Jurkat, Clone E6-1 (cell line): ENCODE data around the gene LILRA6.
A peak's percentile ranks its signal among the peaks of the same experiment; 100 is the strongest.
"Not testable (repeated sequence)": the region's sequence is repeated elsewhere in the genome, so short reads cannot be mapped to it uniquely, and the experiment has no call there.

Experiments used
- DNase-seq: peaks from one replicate; pipeline ENCODE4 v3.0.0-alpha.2; 2011; ENCODE audit warnings: low read depth, low spot score
- H3K4me3 ChIP-seq: 2 replicates; pipeline ENCODE4 v1.5.1; 2011; ENCODE audit warnings: mild to moderate bottlenecking, low read length, control low read depth, moderate library complexity

Gene LILRA6

DNA sequence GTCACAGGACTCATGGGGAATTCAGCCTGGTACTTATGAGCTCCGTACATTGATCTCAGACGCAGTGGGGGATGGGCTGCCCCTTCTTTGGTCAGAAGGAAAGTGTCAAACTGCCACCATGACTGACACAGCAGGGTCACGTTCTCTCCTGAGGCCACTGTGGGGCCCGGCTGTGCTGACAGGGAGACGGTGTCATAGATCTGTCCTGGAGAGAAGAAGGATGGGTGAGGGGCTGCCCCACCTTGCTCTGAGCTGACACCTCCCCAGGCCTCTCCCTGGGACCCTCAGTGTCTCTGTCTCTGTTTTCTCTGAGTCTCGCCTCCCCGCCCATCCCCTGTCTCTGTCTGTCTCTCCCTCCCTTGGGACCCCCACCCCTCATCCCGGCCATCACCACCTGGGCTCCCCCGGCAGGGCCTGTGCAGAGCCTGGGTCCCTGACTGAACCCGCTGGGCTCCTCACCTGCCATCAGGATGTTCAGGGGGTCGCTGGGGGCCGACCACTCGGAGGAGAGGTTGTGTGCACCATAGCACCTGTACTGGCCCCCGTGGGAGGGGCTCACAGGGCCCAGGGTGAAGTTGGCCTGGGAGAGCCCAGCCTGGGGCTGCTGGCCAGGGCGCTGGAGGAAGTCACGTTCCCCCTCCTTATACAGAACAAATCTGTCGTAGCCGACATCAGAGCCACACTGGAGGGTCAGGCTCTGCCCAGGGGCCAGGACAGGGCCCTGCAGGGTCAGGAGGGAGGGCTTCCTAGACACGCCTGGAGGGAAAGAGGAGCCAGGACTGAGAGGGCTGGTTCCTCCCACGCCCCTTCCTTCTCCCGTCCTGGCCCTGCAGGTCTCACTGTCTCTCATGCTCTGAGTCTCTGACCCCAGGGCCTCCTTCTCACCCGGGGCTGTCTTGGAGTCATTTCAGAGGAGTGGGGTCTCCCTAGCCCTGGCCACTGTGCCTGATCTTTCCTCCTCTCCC, 1.9 kb downstream of the LILRA6 start:
- not testable (repeated sequence) for DNase-seq, H3K4me3 ChIP-seq

DNA sequence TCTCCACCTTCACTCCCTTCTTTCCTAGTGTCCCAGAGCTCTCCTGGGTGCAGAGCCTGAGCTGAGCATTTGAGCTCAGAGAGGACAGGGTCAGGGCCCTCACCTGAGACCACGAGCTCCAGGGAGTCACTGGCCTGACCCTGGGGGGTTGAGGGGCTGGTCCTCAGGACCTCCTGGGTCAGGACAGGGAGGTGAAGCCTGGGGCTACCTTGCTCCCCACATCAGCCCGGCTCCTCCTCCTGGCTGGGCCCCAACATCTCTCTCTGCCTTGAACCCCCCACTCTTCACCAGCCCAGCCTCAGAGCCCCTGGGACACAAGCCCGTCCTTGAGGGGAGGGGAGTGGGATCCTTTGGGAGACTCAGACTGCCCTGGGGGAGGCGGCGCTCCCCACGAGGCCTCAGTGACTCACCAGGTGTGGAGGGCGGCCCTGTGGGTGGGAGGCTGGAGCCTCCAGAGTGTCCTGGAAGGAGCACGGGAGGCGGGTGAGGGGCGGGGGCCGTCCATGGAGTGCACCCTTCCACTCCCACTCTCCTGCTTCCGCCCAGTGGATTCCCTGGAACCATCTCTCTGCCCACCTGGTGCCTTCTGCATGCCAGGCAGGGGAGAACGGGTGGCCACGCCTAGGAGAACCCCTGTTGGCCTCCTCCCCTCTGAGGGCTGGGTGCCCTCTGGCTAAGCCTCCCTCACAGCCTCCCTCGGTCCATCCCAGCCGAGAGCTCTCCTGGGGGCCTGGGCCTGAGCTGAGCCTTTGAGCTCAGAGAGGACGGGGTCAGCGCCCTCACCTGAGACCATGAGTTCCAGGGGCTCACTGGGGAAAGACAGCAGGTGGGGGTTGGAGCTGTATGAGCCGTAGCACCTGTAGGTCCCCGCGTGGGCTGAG, 2.9 kb downstream of the LILRA6 start:
- not testable (repeated sequence) for H3K4me3 ChIP-seq, DNase-seq

DNA sequence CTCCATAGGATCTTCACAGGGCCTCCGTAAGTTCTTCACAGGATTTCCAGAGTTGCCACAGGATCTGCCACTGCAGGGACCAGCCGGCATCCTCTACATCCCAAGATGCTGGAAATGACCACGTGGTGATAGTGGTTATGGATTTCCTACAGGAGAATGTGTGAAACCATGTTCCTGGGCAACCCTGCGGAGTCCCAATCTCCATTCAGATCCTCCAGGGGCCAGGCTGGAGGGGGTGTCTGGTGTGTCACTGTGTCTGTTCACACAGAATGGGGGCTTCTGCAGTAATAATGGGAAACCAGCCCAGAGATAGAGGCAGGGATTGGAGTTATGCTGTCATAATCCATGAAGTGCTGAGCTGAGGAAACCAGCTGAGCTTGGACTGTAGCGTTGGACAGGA, 8.6 kb downstream of the LILRA6 start:
- no peak overlapping the region for H3K4me3 ChIP-seq
- no peak for DNase-seq

DNA sequence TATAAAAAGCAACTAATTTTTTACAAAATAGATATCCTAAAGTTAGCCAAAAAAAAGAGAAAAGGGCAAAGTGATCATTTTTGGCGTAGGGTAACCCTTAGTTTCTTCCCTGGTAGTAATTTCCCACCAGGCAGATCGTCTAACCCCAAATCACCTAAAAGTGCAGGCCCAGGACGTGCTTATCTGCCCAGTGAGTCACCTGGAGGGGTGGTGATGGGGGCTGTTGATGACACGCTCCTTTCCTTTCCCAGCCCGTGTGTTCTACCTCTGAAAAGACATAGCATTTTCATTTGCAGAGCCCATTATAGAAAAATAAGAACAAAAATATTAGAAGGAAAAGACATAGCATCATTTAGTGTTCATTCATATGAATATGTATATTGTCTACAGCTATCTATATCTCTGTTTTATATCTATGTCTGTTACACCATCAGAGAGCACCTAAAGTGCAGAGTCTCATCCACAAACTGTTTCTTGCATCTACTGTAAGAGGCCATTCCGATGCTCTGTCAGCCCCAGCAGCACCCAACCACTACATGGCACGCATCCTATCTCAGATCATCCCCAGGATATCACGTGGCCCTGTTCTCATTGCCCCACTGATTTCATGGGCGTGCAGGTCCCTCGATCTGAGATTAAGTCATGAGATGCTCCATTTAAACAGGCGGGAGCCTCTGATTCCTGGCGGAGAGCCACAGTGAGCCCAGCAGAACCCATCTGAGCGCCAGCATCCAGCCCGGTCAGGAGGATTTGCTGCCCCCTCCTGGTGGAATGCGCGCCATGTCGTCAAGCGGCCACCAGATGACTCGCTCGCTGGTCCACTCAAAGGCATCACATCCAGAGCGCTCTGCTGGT, 11.3 kb downstream of the LILRA6 start:
- H3K4me3 ChIP-seq = no peak overlapping the region
- DNase-seq = peak; percentile 57

DNA sequence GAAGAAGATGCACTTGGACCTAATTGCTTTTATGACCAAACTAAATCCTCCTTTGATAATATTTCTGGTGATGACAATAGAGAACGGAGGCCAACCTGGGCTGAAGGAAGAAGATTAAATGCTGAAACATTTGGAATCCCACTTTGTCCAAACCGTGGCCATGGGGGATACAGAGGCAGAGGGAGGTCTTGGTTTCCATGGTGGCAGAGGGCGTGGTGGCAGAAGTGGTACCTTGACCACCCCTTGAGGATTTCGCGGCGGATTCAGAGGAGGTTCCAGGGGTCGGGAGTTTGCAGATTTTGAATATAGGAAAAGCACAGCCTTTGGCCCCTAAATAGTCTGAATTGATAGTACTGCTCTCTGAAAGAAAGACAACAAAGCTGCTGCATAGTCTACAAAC, 12.6 kb downstream of the LILRA6 start:
- no peak overlapping the region for H3K4me3 ChIP-seq
- DNase-seq = no peak

DNA sequence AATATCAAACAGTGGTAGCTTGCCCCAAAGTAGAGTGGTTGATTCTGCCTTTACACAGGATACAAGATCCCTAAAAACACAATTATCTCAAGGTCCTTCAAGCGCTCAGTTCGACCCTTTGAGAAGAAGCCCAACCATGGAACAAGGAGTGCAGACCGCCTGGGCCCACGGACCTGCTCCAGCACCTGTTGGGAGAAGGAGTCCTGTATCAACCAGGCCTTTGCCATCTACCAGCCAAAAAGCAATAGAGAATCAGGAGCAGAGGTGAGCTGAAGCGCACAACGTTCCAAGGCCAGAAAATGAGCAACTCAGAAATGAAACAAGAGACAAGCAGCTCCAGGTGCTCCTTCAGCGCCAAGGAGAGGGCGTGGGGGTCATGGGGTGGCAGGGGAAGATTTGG, 13.4 kb downstream of the LILRA6 start:
- no peak for DNase-seq
- H3K4me3 ChIP-seq = no peak overlapping the region

DNA sequence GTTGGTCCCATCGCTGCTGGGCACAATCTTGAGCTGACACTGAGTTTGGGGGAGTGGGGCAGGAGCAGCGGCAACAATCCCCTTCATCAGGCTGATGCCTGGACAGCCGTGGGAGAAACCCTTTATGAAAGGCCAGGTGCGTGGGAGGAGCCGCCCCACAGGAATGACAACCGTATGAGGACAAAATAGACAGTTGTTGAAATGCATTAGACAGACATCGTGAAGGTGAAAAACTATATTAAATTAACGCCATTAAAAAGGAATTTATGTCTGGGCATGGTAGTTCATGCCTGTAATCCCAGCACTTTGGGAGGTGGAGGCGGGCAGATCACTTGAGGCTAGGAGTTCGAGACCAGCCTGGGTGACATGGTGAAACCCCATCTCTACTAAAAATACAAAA, 18.0 kb downstream of the LILRA6 start:
- H3K4me3 ChIP-seq, DNase-seq: not testable (repeated sequence)

DNA sequence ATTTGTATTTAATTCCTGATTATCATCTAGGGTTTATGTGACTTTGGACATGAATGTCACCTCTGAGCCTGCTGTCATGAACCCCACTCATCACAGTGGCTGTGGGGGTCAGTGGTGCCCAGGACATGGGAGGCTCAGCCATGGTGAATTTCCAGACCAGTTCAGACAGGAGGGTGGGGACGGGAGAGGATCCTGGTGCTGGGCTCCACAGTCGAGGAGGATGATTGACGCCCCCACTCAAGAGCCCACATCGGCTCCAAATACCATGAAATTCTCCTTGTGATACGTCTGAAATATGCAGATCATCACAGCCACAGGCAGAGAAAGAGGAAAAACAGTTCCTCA, 18.7 kb downstream of the LILRA6 start:
- not testable (repeated sequence) for H3K4me3 ChIP-seq, DNase-seq

DNA sequence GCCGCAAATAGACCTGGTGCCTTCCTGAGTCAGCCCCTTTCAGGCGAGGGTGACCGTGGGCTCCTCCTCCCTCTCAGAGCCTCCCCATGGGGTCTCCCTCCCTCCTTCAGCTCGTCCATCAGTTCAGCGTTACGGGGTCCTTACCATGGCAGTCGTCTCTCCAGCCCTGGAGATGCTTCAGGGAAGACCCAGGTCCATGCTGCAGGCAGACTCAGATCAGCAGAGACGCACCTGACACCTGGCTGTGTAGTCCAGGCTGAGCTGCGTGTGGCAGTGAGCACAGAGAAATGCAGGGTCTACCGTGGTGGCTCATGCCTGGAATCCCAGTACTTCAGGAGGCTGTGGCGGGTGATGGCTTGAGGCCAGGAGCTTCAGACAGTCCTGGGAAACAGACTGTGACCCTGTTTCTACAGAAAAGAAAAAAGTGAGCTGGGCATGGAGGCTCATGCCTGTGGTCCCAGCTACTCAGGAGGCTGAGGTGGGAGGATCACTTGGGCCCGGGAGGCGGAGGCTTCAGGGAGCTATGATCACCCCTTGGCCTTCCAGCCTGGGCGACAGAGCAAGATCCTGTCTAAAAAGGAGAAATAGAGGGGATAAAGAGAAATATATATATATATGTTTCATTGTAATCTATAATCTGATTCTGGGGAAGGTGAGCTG, 19.2 kb downstream of the LILRA6 start:
- not testable (repeated sequence) for H3K4me3 ChIP-seq, DNase-seq

DNA sequence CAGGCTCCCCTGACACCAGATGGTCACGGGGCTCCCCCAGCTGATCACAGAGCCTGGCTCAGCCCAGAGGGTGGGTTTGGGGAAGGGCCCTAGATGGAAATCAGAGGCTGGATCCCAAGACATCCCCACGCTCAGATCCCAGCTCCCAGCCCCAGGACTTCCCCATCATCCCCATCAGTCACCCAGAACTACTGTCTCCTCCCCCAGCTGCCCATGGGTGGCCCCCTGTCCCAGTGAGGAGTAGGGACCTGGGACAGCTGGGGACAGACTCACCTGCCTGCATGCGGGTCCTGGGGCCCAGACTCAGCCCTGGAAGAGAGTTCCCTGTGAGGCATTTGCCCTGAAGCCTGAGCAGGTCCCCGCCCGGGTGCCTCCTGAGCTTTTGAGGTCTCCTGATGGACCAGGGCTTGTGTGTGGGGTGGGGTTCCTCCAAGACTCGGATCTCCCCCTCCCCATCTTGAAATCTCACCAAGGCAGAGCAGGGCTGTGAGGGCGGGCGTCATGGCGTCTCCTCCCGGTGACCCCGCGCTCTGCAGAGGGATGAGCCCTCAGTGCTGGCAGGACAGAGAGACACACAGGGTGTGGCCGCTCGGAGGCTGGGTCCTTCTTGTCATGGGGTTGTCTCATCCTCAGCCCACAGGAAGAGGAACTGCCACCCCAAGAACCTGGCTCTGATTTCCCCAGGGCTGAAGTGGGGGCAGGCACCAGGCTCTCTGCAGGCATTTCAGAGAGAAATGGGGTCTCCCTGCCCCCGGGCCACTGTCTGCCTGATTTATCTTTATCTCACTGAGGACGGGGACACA, 19.9 kb downstream of the LILRA6 start, which contains the start of gene LILRB3:
Gene LILRB3, minus strand, starts transcription at position 534 of the 803 bp plus-strand sequence. Its CDS starts 31 bp downstream, at position 503.
- DNase-seq, H3K4me3 ChIP-seq: not testable (repeated sequence)

DNA sequence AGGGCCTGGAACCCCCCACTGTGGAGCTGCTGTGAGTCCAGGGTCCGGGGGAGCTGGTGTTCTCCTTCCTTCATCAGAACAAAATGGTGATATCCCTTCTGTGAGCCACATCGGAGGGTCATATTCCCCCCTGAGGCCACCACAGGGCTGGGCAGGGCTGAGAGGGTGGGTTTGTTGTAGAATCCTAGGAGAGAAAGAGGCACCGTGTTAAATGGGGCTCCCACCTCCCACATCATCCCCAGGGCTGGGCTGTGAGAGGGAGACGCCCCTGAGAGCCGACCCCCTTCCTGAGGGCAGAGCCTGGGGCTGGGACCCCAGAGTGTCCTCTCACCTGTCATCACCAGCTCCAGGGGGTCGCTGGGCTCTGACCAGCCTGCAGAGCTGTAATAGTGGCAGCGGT, 20.6 kb downstream of the LILRA6 start:
- DNase-seq, H3K4me3 ChIP-seq: not testable (repeated sequence)

DNA sequence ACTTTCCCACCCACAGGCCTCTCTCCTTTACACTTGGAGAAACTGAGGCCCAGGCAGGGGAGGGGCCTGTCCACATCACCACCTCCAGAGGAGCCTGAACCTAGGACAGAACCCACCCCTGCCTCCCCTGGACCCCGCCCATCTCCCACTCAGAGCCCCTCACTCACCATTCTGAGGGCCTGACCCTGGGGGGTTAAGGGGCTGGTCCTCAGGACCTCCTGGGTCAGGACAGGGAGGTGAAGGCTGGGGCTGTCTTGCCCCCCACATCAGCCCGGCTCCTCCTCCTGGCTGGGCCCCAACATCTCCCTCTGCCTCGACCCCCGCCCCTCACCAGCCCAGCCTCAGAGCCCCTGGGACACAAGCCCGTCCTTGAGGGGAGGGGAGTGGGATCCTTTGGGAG, 22.9 kb downstream of the LILRA6 start:
- H3K4me3 ChIP-seq = not testable (repeated sequence)

DNA sequence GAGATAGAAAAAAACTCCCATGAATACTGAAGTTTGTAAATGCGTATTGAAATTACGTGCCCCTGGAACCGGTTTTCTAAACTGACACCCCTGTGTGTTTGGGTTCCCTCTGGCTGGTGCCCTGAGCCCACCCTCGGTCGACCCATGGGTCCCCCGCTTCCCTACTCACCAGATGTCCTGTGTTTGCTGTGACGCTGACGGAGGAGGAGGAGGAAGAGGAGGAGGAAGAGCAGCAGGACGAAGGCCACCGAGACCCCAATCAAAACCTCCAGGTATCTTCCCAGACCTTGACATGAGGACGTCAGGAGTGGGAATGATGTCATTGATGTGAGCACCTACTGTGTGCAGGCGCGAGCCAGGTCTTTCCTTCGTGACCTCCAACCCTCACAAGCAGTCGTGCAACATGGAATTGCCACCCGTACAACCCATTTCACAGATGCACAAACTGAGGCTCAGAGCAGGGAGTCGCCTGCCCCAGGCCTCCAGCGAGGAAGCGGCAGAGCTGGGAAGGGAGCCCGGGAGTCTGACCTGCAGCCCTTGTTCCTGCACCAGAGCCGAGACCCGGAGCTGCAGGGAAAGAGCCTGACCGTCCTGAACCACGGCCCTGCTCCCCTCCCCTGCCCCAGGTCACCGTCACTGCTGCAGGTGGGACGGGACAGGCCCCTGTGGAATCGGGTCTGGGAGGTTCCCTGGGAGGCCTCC, 23.5 kb downstream of the LILRA6 start:
- DNase-seq = no peak
- H3K4me3 ChIP-seq = no peak overlapping the region

More for the DNA sequence above, 22.9 kb downstream of the LILRA6 start:
- DNase-seq = not testable (repeated sequence)

DNA sequence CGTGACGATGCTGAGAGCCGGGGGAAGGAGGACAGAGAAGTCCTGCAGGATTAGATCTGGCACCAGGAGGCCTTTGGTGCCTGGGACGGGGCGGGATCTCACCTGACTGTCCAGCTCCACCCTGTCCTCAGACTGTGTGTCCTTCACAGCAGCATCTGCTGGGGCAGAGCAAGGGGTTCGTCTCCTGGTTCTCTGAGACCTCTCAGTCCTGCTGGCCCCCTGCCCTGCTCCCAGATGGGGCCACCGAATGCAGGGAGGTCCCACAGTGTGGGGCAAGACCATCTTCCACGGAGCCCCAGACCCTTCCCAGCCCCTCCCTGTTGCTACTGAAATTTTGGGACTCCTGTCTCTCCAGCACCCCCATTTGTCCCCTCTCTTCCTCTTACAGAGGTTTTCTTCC, 24.3 kb downstream of the LILRA6 start:
- DNase-seq = no peak

DNA sequence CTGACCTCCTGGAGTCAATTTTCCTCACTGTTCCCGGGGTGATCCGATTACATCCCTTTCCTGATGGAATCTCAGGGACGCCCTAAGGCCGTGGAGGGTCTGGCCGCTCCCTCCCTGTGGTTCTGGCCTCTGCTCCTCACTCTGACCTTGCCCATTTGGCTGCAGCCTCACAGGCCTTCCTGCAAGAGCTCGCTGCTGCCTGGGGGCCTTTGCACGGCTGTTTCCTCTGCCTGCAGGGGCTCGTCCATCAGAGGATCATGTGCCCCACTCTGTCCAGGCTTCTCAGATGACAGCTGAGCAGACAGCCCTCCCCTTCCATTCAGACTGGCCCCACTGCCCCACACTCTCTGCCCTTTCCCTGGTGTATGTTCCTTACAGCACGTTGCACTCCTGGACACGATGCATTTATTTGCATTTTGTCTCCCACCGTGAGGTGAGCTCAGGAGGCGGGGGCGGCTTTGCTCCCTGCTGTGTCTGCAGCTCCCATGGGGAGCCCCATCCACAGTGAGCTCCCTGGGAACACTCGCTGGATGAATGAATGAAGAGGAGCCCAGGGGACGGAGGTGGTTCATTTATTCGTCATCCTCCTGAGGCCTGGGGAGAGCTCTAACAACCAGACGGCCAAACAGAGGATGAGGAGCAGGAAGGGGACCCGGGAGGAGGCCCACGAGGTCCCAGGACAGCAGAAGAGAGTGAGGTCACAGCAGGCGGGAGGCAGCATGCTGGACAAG, 24.9 kb downstream of the LILRA6 start:
- H3K4me3 ChIP-seq, DNase-seq: not testable (repeated sequence)

More for the DNA sequence above, 24.3 kb downstream of the LILRA6 start:
- no peak overlapping the region for H3K4me3 ChIP-seq

DNA sequence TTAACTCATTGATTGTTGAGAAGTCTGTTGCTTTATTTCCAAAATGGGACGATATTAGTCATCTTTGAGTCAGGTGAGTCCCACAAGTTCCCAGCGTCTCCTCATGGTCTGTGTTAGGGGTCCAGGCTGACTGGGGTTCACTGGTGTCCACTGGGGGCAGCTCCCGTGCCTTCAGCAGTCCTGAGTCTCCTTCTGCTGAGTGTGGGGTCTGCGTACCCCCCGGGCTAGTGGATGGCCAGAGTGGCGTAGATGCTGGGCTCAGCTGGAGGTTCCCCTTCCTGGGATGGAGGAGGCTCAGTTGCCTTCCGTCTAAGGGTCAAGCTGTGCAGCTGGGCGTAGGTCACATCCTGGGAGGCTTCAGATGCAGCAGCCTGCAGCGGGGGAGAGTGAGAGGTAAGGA, 25.7 kb downstream of the LILRA6 start:
- DNase-seq = no peak
- H3K4me3 ChIP-seq = no peak overlapping the region
